RPMI7951 (cell line): ENCODE measurements around the gene TMEM134. TPM values are rescaled to one million over a fixed set of nuclear protein-coding genes. Genes with fewer than 3 reads are reported as not detected.
A peak's percentile ranks its signal among the peaks of the same experiment; 100 is the strongest.
"Not testable (repeated sequence)": the region's sequence is repeated elsewhere in the genome, so short reads cannot be mapped to it uniquely, and the experiment has no call there.

Experiments
- DNase-seq: peaks from one replicate; pipeline ENCODE4 v3.0.0-alpha.2; 2012; ENCODE audit warnings: low read depth
- total RNA-seq: library from RNA; depleted of rRNA; stranded (reverse); fragments of >200 nt; shearing (Covaris generic); gene quantifications from 2 replicates; pipeline ENCODE4 v1.2.3, GENCODE V29; 2014

Gene TMEM134
- total RNA-seq, 1 experiment from 2014 or later: 28.0 TPM

DNA sequence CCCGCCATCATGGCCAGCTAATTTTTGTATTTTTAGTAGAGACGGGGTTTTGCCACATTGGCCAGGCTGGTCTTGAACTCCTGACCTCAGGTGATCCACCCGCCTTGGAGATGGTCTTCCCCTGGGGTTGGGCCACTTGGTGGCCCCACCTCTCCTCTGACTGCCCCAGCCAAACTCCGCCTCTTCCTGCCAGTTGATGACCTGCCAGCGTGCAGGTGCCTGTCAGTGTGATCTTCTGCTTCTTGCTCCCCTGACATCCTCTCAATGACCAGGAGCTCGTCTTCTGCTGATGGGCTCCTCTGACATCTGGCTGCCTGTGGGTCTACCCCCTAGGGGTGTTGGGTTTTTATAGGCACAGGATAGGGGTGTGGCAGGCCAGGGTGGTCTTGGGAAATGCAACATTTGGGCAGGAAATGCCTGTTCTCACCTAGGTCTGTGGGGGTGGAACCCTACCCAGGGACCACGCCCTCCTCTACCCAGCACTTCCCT is 16.9 kb upstream of the TMEM134 start:
- DNase-seq: not testable (repeated sequence)

DNA sequence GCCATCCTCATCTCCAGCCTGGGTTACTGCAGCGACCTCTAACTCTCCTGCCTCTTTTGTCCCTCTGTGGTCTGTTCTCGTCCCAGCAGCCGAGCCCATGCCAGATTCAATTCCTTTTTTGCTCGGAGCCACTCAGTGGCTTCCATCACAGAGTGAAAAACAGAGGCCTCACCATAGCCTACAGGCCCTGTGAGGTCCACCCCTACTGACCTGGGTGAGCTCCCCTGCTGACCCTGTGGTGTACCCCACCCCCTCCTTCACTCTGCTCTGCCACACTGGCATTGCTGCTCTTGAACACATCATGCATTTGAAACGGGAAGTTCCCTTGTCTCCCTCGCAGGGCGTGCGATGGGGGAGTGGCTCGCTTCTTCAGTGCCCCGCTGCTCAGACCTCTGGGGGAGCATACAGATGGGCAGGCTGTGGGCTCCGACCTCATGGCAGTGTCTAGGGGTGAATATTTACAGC is 15.8 kb upstream of the TMEM134 start:
- DNase-seq: no peak

DNA sequence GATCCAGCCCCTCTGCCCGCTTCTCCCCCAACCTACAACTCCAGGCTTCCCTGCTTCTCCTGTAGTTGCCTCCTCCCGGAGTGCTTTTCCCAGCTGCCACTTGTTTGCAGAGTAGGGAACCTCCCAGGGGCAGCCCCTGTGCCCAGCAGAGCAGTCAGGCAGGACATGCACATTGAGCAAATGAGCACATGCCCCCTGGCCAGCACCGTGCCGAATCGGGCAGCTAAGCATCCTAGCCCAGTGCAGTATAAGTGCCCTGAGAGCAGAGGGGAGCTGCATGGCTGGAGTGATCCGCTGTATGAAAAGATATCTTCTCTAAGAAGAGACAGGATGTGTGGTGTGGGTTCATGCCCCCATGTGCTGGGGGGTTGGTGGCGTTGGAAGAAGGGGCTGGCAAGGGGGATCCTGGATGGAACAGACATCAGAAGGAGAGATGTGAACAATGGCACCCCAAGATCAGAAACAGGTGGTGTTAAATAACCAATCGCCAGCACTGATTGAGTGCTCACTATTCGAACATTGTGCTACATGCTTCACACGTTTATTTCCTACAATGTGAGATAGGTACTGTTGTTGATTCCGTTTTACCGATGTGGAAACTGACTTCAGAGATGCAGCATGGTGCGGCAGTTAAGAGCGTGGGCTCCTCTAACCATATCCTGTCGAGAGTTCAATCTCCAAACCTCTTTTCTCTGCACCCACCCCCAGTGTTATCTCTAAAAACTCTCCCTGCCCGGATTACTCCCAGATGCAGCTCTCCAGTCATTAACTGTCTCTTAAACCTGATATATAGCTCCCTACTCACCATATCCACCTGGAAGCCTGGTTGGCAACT is 15.0 kb upstream of the TMEM134 start:
- no peak for DNase-seq

DNA sequence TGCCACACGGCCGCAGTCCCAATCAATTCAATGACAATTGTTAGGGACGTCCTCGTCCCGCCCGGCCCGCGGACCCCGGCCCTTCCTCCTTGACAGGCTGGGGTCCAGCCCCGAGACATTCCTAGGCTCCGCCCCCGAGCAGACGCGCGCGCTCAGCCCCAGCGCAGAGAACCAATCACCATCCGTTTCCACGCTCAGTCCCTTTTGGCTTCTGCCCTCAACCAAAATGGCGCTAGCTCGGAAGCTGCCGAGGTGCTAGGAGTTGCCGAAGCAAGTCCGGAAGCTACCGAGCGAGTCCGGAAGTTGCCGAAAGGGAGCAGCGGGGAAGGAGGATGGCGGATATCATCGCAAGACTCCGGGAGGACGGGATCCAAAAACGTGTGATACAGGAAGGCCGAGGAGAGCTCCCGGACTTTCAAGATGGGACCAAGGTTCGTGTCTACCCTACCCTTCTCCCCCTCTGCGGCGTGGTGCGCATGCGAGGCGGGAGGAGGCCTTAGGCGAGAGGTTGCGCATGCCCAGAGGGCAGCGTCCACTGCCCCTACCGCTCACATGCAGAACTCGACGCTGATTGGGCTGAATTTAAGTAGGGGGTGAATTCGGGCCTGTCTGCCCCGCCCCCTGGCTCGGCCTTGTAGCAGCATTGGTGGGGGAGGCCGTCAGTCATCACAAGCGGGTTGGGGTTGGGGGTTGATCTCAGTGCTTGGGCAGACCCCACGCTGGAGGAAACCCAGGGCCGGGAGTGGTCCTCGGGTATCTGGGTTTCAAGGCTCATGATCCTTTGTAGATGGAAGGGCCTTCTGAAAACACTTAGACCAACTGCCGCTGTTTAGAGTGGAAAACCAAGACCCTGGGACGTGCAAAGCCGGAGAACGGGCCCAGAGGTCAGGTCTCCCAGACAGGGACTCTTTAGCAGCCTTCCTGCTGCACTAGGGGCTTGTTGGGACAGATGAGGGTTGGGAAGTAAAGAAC is 14.1 kb upstream of the TMEM134 start, which contains the start of gene AIP:
Gene AIP (plus strand): TSS at position 200 of the 972 bp plus-strand sequence. CDS start 133 bp downstream, at position 333.
- DNase-seq: peak; percentile 96

DNA sequence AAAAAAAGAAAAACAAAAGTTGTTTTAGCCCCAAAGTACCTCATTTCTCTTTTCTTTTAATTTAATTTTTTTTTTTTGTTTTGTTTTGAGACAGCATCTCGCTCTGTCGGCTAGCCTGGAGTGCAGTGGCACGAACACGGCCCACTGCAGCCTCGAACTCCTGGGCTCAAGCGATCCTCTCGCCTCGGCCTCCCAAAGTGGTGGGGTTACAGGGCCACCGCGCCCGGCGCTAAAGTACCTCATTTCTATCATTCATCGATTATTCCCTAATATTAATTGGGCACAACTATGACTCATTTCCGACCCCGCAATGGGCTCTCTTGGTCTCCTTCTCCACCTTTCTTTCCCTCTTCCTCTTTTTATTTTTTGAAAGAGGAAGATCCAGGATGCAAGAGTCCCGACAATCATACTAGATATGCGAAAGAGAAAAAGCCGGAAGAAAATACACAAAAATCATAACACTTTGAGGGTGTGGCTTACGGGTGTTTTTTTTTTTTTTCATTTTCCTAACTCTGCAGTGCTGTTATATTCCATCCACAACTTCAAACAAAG is 13.3 kb upstream of the TMEM134 start:
- no peak for DNase-seq

DNA sequence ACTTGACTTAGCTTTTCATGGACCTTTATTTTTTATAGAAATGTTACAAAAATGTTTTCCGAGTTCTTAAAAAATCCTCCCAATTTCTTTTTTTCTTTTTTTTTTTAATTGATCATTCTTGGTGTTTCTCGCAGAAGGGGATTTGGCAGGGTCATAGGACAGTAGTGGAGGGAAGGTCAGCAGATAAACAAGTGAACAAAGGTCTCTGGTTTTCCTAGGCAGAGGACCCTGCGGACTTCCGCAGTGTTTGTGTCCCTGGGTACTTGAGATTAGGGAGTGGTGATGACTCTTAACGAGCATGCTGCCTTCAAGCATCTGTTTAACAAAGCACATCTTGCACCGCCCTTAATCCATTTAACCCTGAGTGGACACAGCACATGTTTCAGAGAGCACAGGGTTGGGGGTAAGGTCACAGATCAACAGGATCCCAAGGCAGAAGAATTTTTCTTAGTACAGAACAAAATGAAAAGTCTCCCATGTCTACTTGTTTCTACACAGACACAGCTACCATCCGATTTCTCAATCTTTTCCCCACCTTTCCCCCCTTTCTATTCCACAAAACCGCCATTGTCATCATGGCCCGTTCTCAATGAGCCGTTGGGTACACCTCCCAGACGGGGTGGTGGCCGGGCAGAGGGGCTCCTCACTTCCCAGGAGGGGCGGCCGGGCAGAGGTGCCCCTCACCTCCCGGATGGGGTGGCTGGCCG is 8.4 kb upstream of the TMEM134 start:
- not testable (repeated sequence) for DNase-seq

DNA sequence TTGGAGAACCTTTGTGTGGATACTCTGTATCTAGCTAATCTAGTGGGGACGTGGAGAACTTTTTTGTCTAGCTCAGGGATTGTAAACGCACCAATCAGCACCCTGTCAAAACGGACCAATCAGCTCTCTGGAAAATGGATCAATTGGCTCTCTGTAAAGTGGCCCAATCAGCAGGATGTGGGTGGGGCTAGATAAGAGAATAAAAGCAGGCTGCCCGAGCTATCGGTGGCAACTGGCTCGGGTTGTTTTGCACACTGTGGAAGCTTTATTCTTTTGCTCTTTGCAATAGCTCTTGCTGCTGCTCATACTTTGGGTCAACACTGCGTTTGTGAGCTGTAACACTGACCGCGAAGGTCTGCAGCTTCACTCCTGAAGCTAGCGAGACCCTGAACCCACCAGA is 7.6 kb upstream of the TMEM134 start:
- DNase-seq: not testable (repeated sequence)

DNA sequence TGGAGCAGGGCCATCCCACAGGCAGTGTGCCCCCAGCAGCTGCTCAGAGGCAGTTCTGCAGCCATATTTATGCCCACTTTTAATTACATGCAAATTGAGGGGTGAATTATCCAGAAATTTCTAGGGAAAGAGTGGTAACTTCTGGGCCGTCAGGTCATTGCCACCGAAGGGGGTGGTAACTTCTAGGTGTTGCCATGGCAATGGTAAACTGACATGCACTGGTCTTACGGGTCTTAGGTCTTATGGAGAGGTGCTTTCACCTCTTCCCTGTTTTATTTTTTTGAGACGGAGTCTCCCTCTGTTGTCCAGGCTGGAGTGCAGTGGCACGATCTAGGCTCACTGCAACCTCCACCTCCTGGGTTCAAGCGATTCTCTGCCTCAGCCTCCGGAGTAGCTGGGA is 3.8 kb upstream of the TMEM134 start:
- DNase-seq: no peak

DNA sequence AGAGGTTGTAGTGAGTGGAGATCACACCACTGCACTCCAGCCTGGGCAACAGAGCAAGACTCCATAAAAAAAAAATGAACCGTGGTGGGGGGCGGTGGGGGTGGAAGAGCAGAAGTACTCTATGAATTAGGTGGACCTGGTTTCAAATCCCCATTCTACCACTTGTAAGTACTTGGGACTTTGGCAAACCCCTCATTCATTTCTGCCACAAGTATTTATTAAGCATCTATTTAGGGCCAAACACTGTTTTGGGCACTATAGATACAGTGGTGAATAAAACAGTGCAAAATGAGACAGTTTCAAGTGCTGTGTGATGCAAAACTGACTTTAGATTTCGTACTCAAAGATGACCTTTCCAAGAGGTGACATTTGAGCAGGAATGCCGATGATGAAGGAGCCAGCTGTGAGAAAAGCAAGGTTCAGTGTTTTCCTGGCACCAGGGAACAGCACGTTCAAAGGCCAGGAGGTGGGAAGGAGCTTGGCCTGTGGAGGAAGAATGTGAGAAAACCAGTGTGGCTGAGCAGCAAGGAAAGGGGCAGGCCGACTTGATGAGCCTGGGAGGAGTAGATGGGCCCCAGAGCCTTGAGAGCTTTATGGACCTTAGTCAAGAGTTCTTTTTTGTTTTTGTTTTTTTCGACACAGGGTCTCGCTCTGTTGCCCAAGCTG is 1.4 kb upstream of the TMEM134 start:
- no peak for DNase-seq

DNA sequence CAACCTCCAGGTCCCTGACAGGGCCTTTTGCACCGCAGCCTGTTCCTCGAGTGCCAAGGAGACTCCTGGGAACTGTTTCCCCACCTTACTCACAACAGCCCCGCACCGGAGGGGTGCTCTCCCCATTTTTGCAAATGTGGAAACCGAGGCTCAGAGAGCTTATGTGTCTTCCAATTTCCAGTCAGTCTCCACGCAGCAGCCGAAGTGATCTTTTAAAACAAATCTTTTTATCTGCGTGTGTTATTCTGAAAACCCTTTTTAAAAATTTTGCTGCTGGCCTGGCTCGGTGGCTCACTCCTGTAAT is 409 bp upstream of the TMEM134 start:
- no peak for DNase-seq

DNA sequence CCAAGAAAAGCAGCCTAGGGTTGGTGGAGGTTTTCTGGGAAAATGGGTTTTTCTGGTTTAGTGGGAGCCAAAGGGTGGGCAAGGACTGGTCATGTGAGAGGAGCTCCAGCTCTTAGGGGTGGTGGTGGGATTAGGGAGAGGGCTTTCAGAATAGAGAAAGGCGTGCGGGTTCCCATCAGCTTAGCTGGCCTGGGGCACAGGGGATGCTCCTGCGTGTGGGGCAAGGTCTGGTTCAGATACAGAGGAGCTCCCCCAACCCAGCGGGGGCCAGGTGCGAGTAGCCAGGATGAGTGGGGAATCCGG is 644 bp downstream of the TMEM134 start:
- DNase-seq: no peak

DNA sequence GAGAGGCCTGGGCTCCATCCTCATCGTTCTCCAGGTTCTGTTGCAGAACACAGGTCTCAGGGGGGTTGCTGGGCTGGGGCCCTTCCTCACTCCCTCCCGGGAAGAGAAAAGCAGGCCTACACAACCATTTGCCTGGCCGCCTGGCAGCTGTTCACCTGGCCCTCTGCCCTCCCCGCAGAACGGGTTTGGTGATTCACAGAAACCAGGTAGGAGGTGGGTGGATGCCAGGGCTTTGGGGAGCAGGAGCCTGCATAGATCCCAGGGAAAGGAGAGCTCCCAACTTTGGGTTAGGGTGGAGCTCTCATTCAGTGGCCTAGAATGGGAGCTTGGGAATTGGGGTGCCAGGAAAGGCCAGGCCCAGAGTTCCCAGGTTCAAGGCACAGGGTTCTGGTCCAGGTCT is 995 bp downstream of the TMEM134 start:
- DNase-seq: no peak

DNA sequence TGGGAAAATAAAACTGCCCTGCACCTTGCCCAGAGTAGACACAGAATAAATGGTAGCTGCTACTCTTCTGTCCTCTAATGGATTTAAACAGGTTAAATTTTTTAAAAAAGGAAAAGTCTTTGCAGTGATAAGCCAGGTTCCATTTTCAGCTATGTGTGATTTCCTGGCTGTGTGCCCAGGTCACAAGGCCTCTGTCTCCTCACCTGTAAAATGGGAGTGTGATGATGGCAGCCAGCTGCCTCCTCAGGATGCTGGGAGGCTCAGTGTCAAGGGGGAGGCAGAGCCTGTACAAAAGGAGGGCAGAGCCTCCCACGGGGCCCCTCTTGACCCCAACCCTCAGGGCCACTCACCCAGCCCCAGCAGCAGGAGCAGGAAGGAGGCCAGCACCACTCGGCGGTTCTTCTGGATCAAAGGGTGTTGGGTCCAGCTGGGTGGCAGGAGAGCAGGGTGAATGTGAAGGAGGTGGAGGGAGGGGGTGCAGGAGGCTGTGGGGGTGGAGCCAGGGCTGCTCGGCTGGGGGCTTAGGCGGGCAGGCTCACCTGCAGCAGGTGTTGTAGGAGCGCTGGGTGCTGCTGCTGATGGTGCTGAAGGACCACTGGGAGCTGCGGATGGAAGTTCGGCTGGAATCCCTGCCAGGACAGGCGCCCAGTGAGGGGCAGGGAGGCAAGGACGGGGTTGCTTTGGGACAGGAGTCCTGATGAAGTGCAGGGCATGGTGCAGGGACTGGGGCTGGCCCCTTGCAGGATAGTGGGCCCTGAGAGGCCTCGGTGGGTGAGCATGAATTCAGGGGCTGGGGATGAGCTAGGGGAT is 1.9 kb downstream of the TMEM134 start:
- DNase-seq: no peak

DNA sequence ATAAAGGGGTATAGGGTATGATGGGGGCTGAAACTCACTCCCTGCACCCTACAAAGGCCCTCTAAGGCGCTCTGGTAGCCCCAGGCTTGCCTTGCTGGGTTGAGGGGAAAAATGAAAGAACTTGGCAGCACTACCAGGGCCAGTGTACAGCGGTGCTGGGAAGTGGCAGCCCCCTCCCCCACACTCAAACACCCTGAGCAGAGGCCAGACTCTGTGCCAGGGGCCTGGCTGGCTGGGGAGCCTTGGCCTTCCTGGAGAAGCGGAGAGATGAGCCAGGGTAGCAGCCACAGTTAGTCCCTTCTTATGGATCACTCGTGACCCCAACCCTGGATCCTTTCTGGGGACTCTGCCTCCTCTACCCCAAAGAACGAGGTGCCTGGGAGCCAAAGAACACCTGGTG is 2.7 kb downstream of the TMEM134 start:
- DNase-seq: no peak

DNA sequence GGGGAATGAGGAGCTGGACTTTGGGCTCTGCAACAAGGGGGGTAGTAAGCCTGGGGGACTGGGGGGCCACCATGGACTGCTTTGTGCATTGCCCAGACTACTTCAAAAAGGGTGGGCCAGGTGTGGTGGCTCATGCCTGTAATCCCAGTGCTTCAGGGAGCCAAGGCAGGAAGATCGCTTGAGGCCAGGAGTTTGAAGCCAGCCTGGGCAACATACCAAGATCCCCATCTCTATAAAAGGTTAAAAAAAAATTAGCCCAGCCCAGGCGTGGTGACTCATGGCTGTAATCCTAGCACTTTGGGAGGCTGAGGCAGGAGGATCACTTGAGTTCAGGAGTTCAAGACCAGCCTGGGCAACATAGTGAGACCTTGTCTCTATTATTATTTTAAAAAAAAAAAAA is 3.5 kb downstream of the TMEM134 start:
- peak; percentile 51 for DNase-seq

DNA sequence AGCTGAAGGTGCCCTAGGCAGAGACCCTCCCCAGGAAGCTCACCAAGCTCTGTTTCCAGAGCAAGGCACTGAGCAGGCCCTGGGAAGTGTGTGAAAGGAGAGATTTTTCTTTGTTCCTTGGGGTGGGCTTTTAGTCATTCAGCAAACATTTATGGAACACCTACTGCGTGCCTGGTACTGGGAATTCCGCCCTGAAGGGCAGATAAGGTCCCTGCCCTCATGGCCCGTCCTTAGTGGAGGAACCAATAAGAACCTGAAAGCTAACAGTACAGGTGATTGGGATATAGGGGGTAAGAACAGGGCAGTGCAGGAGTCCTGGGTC is 3.9 kb downstream of the TMEM134 start:
- DNase-seq: no peak

DNA sequence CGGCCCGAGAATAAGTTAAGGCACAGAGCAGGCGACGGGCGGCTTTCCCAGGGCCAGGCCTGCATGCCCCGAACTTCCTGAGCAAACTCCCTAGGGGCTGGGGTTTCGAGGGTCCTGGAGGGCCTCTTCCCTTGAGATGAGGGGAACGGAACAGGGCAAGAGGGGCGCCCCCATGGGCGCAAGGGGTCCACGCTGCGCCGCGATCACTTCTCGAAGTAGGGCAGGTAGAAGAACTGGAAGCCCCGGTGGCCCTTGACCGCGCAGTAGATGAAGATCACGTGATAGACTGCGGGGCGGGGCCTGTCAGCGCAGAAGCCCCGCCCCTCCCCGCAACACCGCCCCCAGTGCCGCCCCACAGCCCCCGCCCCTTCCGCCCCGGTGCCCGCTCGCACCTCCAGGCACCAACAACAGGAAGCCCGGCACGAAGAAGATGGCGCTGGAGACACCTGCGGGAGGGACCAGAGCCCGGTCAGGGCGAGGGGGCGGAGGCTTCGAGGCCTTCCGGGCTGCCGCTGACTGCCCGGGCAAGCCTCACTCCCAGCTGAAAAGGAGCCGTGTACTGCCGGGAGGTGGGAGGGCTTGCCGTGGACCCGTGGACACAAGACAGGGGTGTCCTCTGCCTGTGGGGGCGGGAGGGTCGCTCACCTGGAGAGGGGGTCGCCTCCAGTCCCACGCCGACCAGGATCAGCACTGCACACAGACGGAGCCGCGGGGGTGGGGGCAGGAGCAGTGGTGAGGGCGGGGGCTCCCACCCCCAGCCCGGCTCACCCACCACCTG is 4.5 kb downstream of the TMEM134 start:
- DNase-seq: peak; percentile 81

DNA sequence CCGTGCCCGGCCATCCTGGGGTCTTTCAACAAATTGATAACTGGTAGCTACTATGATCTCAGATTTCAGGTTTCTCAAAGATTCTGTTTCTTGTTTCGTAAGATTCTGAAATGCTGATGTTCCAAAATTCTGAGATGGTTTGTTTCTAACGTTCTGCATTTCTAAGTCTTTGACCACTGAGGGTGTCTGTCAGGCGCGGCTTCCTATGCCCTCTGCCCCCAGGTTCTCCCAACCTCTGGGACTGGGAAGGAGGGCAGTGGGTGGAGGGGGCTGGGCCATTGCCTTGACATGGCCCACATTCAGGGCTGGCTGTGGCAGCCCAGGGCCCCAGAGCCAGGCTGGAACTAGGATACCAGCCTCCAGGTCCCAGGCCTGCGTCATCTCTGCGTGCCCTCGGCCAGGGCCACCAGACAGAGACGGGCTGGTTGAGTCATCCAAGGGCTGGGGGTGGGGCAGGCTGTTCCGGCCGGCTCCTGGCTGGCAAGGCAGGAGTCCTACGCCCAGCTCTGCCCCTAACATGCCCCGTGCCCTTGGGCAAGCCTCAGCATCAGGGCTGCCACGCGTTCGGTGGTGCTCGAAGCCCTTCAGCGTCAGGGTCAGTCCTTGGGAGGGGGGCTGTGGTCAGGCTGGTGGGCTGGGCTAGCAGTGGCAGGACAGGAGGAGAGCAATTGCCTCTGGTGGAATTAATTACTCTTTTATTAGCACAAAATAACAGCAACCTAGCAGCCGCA is 5.2 kb downstream of the TMEM134 start:
- peak; percentile 89 for DNase-seq

DNA sequence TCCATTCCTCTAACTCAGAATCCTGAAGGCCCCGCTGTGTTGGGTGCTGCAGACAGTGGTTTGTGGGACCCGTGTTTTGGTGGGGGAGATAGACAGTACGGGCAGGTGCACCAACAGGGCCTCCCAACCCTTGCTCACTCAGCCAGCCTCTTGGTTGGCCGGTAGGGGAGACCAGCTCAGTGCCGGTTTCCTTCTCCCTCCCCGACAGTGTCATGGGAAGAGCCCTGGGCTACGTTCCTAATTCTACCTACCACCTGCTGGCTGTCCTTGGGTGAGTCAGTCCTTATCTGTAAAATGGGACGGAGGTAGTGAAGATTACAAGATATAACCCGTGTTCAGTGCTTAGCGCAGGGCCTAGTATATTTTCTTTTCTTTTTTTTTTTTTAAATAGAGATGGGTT is 5.9 kb downstream of the TMEM134 start:
- DNase-seq: no peak
